Measurements from ENCODE around the gene ZNF436.

The ZNF436 gene

DNA sequence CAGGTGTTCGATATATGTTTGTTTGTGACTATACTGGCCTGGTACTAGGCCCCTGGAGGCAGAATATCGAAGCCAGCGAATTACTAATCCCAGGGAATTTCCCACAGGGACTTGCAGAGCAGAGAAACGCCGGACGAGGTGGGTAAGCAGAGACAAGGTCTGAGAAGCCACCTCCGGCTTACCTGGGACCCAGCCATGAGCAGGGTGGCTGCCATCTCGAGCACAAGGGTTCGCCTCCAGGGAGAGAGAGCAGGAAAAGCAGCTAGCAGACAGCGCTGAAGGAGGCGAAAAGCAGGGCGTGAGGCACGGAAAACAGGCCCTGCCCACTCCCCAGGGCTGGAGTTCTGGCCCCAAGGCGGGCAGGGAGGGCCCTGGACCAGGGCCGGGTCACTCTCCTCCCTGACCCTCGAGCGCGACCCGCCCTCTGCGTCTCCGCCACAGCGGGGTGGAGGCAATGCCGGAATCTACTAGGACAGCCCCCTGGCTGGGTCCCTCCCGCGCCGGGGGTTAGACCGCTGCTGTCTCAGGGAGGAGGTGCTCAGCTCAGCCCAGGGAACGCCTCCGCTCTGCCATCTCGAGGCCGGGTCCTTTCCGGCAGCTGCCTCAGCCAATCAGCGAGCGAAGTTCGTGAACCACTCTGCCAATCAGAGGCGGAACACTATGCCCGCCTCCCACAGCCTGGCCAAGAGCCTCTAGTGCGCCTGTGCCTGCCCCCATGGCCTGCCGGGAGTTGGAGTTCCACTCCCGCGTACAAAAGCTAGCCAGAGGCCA is 1.7 kb downstream of the ZNF436 start:
- H3K4me3 ChIP-seq (ENCODE audit: low read depth, low read length) = peak overlapping the region; percentile 74
- TF ChIP-seq, protein P1, sequence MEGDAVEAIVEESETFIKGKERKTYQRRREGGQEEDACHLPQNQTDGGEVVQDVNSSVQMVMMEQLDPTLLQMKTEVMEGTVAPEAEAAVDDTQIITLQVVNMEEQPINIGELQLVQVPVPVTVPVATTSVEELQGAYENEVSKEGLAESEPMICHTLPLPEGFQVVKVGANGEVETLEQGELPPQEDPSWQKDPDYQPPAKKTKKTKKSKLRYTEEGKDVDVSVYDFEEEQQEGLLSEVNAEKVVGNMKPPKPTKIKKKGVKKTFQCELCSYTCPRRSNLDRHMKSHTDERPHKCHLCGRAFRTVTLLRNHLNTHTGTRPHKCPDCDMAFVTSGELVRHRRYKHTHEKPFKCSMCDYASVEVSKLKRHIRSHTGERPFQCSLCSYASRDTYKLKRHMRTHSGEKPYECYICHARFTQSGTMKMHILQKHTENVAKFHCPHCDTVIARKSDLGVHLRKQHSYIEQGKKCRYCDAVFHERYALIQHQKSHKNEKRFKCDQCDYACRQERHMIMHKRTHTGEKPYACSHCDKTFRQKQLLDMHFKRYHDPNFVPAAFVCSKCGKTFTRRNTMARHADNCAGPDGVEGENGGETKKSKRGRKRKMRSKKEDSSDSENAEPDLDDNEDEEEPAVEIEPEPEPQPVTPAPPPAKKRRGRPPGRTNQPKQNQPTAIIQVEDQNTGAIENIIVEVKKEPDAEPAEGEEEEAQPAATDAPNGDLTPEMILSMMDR (IDR thresholded peaks at IDR 0.05; ENCODE audit: insufficient read depth, low read depth, low read length, missing control alignments) = no peak
- DNase-seq (ENCODE audit: low read depth) = peak; percentile 99

DNA sequence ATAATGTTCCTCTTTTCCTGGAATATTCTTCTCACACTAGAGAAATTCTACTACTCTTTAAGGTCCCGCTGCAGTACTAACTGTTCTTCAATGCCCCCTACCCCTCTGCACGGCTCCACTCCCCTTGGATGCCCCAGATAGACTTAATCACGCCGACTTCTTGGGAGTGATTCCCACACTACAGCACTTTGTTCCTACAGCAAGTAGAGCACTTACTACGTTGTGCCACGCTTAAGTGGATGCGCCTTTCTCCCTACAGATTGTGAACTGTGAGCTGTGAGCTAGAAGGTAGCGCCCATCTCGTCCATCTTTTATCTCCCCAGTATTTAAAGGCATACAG is 2.2 kb downstream of the ZNF436 start:
- TF ChIP-seq, protein P1 (IDR thresholded peaks at IDR 0.05; ENCODE audit: insufficient read depth, low read depth, low read length, missing control alignments) = no peak
- peak overlapping the region; percentile 74 for H3K4me3 ChIP-seq (ENCODE audit: low read depth, low read length)
- DNase-seq (ENCODE audit: low read depth) = no peak

DNA sequence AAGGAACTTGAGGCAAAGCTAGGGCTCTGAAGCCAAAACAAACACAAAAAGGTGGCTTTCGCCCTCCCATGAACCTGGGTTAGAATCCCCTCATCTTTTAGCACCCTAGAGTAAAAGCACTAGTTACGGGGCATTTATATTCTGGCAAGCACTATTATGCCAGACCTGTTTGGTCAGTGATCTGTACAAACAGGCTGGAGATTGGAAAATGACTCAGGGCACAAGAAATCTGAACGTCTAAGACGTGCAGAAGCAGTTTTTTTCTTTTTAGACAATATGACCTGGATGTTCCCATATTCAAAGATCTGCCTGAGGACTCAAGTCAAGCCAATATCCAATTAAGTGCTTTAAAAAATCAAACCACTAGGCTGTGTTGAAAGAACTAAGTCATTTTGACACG is 3.0 kb downstream of the ZNF436 start:
- TF ChIP-seq, protein P1 (IDR thresholded peaks at IDR 0.05; ENCODE audit: insufficient read depth, low read depth, low read length, missing control alignments) = no peak
- H3K4me3 ChIP-seq (ENCODE audit: low read depth, low read length) = no peak overlapping the region
- no peak for DNase-seq (ENCODE audit: low read depth)

DNA sequence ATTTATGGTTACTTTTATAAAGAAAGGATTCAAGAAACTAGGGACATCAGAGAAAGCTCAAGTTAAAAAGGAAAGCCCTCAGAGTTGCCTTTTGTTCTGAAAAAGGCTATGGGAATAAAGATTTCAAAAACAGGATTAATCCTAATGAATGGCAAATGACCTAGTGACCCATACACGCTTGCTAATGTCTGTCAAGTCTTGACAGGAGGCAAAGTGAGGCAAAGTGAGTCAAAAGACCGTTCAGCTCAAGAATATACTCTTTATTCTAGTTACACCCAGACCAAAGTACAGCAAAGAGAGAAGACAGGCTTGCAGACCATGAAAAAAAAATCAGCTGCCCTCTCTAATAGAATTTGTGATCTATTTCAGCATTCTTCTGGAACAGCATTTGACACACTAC is 3.5 kb downstream of the ZNF436 start:
- TF ChIP-seq, protein P1 (IDR thresholded peaks at IDR 0.05; ENCODE audit: insufficient read depth, low read depth, low read length, missing control alignments) = no peak
- DNase-seq (ENCODE audit: low read depth) = no peak
- no peak overlapping the region for H3K4me3 ChIP-seq (ENCODE audit: low read depth, low read length)

DNA sequence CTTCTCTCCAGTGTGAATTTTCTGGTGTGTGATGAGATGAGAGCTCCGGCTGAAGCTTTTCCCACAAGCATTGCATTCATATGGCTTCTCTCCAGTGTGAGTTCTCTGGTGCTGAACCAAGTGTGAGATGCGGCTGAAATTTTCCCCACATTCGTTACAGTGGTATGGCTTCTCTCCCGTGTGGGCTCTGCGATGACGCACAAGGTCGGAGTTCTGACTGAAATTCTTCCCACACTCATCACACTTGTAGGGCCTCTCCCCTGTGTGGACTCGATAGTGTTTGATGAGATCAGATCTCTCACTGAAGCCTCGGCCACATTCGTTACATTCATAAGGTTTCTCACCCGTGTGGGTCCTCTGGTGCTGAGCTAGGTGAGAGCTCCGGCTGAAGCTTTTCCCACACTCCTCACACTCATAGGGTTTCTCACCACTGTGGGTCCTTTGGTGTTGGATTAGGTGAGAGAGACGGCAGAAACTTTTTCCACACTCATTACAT is 7.4 kb downstream of the ZNF436 start:
- DNase-seq (ENCODE audit: low read depth) = peak; percentile 12
- TF ChIP-seq, protein P1 (IDR thresholded peaks at IDR 0.05; ENCODE audit: insufficient read depth, low read depth, low read length, missing control alignments) = no peak
- no peak overlapping the region for H3K4me3 ChIP-seq (ENCODE audit: low read depth, low read length)

DNA sequence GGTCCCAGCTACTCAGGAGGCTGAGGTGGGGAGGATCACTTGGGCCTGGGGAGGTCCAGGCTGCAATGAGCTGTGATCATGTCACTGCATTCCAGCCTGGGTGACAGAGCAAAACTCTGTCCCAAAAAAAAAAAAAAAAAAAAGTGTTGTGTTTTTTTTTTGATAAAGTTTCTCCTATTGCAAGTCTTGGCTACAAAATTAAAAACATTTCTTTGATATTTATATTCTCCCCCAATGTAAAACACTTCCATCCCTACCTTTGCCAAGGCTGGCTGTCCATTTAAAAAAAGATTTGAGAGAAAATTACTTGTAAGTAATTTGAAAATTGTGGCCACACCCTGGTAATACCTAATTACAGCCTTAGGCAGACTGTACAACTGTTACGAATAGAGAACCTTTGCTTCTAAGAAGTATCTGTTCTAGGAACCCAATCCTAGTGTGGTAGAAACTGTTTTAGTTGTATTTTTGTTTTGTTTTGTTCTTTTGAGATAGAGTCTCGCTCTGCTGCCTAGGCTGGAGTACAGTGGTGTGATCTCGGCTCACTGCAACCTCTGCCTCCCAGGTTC is 11.2 kb downstream of the ZNF436 start:
- TF ChIP-seq, protein P1 (IDR thresholded peaks at IDR 0.05; ENCODE audit: insufficient read depth, low read depth, low read length, missing control alignments) = no peak
- no peak for DNase-seq (ENCODE audit: low read depth)
- no peak overlapping the region for H3K4me3 ChIP-seq (ENCODE audit: low read depth, low read length)

Measured in GM12865 (cell line).